ENCODE data around the gene PARD3.

DNA sequence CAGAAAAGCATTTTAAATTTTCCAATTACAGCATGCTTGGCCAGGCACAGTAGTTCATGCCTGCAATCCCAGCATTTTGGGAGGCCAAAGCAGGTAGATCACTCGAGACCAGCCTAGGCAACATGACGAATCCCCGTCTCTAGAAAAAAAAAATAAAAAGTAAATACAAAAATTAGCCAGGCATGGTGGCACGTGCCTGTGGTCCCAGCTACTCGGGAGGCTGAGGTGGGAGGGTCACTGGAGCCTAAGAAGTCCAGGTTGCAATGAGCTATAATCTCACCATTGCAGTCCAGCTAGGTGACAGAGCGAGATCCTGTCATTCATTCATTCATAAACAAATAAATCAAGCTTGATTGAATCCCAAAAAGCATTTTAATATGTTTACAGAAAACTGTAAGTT is 234.9 kb downstream of the PARD3 start:
- TF ChIP-seq, protein P1, sequence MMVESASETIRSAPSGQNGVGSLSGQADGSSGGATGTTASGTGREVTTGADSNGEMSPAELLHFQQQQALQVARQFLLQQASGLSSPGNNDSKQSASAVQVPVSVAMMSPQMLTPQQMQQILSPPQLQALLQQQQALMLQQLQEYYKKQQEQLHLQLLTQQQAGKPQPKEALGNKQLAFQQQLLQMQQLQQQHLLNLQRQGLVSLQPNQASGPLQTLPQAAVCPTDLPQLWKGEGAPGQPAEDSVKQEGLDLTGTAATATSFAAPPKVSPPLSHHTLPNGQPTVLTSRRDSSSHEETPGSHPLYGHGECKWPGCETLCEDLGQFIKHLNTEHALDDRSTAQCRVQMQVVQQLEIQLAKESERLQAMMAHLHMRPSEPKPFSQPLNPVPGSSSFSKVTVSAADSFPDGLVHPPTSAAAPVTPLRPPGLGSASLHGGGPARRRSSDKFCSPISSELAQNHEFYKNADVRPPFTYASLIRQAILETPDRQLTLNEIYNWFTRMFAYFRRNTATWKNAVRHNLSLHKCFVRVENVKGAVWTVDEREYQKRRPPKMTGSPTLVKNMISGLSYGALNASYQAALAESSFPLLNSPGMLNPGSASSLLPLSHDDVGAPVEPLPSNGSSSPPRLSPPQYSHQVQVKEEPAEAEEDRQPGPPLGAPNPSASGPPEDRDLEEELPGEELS (CRISPR knock-in tag; IDR thresholded peaks at IDR 0.05), result no peak
- TF ChIP-seq, protein P2, sequence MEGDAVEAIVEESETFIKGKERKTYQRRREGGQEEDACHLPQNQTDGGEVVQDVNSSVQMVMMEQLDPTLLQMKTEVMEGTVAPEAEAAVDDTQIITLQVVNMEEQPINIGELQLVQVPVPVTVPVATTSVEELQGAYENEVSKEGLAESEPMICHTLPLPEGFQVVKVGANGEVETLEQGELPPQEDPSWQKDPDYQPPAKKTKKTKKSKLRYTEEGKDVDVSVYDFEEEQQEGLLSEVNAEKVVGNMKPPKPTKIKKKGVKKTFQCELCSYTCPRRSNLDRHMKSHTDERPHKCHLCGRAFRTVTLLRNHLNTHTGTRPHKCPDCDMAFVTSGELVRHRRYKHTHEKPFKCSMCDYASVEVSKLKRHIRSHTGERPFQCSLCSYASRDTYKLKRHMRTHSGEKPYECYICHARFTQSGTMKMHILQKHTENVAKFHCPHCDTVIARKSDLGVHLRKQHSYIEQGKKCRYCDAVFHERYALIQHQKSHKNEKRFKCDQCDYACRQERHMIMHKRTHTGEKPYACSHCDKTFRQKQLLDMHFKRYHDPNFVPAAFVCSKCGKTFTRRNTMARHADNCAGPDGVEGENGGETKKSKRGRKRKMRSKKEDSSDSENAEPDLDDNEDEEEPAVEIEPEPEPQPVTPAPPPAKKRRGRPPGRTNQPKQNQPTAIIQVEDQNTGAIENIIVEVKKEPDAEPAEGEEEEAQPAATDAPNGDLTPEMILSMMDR (IDR thresholded peaks at IDR 0.05), result no peak
- TF ChIP-seq NFE2L1 (CRISPR knock-in tag; IDR thresholded peaks at IDR 0.05), result no peak
- TF ChIP-seq MYBL2 (CRISPR knock-in tag; IDR thresholded peaks at IDR 0.05), result no peak
- TF ChIP-seq, protein P3, sequence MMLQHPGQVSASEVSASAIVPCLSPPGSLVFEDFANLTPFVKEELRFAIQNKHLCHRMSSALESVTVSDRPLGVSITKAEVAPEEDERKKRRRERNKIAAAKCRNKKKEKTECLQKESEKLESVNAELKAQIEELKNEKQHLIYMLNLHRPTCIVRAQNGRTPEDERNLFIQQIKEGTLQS (CRISPR knock-in tag; conservative IDR thresholded peaks at IDR 0.05), result no peak
